ENCODE measurements around the gene ITPR2. TPM values are rescaled to one million over a fixed set of nuclear protein-coding genes. Genes with fewer than 3 reads are reported as not detected.
A peak's percentile ranks its signal among the peaks of the same experiment; 100 is the strongest.
"Not testable (repeated sequence)": the region's sequence is repeated elsewhere in the genome, so short reads cannot be mapped to it uniquely, and the experiment has no call there.

Gene ITPR2
- total RNA-seq, 2 donors from 2014 or later, result 44.3 to 55.5 TPM

DNA sequence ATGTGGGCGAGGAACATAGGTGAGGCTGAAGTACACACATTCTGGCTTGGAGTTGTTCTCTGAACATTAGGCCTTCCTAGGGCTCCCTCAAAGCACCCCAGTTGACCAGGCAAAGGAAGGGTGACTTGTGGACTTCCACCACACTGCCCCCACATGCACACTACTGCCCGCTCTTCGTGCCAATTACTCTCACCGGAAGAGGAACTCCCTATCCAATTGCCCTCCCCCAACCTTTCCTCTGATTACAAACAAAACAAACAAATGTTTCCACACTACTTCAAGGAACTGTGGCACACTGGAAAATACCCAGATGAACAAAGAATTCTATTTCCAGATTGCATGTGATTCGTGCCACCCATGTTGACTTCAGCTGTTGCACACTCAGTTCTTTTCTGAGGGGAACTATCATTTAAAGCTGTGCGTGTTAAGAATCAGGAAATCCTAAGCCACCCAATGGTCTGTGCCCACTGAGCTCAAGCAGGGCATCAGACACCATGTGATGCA is 498.3 kb downstream of the ITPR2 start:
- Mint-ChIP-seq H3K27ac (no peak overlapping the region), H3K27me3 (ENCODE audit: low read depth) (no peaks in the 10 kb centered on the region), H3K4me3 (no peak overlapping the region), H3K4me1 (ENCODE audit: low read depth) (no peaks in the 10 kb centered on the region), H3K9me3 (peaks cover 4 to 7% of the 10 kb centered on the region in 2 donors), H3K36me3 (ENCODE audit: insufficient read depth in 2 of 2) (peaks cover 4 to 8% of the 10 kb centered on the region in 2 donors)
- ATAC-seq (replicated peaks in 1 of 2), result no peak
- DNase-seq, result no peak

DNA sequence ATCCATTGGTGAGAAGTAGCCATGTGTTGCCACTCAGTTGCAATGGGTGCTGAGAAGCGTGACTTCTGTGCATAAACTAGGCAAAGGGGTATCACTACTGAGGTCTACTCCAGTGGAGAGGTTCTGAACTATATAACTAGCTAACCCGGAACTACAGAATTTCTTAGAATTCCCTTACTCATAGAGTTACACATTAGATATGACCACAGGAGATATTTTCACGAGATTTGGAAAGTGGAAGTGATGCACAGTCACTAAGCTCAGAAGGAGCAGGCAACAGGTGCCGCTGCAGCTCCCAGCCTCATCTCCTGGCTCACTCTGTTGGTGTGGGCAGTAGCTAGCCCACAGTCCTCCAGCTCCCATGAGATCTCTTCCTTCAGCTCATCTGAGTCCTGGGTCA is 501.0 kb downstream of the ITPR2 start:
- Mint-ChIP-seq H3K36me3 (ENCODE audit: insufficient read depth in 2 of 2) (peaks cover 2% of the 10 kb centered on the region in 2 donors), H3K27me3 (ENCODE audit: low read depth) (peaks cover 17% of the 10 kb centered on the region), H3K4me1 (ENCODE audit: low read depth) (no peaks in the 10 kb centered on the region), H3K9me3 (peaks cover 4 to 9% of the 10 kb centered on the region in 2 donors), H3K27ac (no peak overlapping the region), H3K4me3 (no peak overlapping the region)
- ATAC-seq (replicated peaks in 1 of 2), result no peak
- DNase-seq, result no peak

DNA sequence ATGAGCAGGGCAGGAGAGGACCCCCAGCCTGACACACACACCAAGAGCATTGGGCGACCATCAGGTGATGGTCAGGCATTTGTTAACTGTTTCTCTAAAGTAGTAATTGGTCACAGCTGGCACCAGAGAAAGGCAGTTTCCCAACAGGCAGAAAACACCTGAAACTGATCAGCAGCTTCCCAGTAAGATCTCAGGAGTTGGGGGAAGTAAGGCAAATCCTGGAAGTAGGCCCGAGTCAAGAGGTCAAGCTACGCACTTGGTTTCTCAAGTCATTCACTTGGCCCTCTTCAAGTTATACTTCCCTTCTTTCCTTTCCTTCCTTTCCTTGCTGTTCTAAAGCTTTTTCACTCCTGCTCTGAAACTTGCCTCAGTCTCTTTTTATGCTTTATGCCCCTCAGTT is 501.9 kb downstream of the ITPR2 start:
- no peak for ATAC-seq (replicated peaks in 1 of 2)
- no peak for DNase-seq
- Mint-ChIP-seq H3K4me3 (no peak overlapping the region), H3K27ac (no peak overlapping the region), H3K36me3 (ENCODE audit: insufficient read depth in 2 of 2) (peaks cover 2% of the 10 kb centered on the region in 2 donors), H3K4me1 (ENCODE audit: low read depth) (no peaks in the 10 kb centered on the region), H3K27me3 (ENCODE audit: low read depth) (peaks cover 21% of the 10 kb centered on the region), H3K9me3 (peaks cover 4 to 9% of the 10 kb centered on the region in 2 donors)

DNA sequence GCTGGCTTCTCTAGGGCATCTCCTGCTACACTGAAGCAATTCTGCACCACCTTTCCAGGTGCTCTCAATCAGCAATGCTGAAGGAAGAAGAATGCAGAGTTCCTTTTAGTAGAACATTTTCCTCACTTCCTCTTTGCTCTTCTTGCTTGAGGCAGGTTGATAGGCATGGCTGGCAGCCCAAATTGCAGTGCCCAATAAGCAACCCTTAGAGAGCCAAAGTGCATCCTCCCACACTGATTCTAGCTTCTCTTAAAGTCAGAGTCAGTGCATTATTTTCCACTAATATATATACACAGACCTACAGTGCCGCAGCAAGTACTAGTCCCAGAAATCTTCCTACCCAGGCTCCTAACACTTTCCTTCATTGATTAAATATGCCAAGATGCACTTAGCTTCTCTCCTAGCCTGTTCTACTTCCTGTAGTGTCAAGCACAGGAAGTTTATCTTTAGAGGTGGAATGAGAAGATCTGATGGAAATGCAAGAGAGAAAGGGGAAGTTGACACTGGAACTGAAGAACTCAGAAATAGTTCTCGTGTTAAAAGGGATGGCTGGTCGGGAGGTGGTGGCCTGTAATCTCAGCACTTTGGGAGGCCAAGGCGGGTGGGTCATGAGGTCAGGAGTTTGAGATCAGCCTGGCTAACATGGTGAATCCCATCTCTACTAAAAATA is 504.9 kb downstream of the ITPR2 start:
- Mint-ChIP-seq H3K4me1 (ENCODE audit: low read depth) (no peaks in the 10 kb centered on the region), H3K4me3 (no peak overlapping the region), H3K9me3 (peaks cover 2 to 5% of the 10 kb centered on the region in 2 donors), H3K27ac (no peak overlapping the region), H3K36me3 (ENCODE audit: insufficient read depth in 2 of 2) (peaks cover 0 to 2% of the 10 kb centered on the region in 2 donors), H3K27me3 (ENCODE audit: low read depth) (peaks cover 26% of the 10 kb centered on the region)
- DNase-seq (no peak), ATAC-seq (replicated peaks in 1 of 2) (no peak)

DNA sequence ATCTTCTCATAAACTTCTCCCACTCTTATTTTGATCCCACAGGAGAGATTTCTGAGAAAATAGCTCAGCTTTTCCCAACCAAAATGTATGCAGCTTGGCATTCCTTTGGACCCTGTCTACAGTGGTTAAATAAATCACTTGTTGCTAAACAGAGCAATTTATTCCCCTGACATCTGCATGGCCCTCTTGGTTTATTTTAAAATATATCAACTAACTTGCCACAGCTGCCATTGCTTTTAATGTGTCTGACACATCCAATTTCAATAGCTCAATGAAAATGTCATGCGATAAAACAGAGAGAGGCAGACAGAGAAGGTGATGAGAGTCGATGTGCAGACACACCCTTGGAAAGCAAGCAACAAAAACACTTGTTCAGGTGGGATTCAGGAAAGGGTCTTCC is 509.3 kb downstream of the ITPR2 start:
- peaks cover 3% of the 10 kb centered on the region for H3K4me1 Mint-ChIP-seq (ENCODE audit: low read depth)
- ATAC-seq (replicated peaks in 1 of 2), result no peak
- no peak for DNase-seq
- peaks cover 2 to 7% of the 10 kb centered on the region in 2 donors for H3K9me3 Mint-ChIP-seq
- peaks cover 38% of the 10 kb centered on the region for H3K27me3 Mint-ChIP-seq (ENCODE audit: low read depth)
- H3K27ac Mint-ChIP-seq, result no peak overlapping the region
- H3K36me3 Mint-ChIP-seq (ENCODE audit: insufficient read depth in 2 of 2), result peaks cover 0 to 1% of the 10 kb centered on the region in 2 donors
- no peak overlapping the region for H3K4me3 Mint-ChIP-seq

DNA sequence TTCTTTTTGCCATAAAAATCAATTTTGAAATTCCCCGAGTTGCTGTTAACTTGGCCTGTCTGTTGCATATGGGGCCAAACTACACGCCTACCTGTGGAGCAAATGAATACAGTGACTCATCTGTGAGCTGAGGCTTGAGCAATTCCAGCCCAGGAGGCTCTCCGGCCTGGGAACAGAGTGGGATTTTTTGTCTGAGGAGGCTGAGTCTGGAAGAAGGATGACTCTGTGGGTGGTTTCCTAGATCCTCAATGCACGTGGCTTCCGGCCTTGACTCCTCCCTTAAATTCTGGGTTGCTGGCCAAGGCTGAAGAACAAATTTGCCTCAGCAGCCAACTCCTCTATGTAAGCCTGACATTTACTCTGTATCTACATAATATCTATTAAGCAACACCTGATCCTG is 513.5 kb downstream of the ITPR2 start:
- no peak for ATAC-seq (replicated peaks in 1 of 2)
- DNase-seq, result no peak
- Mint-ChIP-seq H3K27ac (no peak overlapping the region), H3K27me3 (ENCODE audit: low read depth) (peaks cover 34% of the 10 kb centered on the region), H3K36me3 (ENCODE audit: insufficient read depth in 2 of 2) (peaks cover 1 to 8% of the 10 kb centered on the region in 2 donors), H3K4me3 (no peak overlapping the region), H3K9me3 (peaks cover 10% of the 10 kb centered on the region in 2 donors), H3K4me1 (ENCODE audit: low read depth) (peaks cover 14% of the 10 kb centered on the region)

DNA sequence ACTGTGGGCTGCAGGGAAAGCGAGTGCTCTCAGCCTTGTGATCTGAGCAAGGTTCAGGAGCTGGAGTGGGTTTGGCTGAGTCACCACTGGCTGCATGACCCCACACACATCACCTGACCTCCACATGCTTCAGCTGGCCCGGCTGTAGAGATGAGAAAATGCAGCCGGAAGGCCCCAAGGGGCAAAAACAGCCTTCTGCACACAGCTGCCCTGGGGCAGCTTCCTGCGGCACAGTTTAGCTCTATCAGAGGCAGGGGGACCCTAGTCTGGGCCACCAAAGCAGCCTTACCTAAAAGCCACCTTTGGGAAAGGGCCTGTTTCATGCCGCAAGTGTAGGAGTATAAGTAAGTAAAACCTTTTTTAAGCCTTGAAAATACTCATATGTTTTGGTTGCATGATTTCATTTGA is 514.3 kb downstream of the ITPR2 start:
- peak; percentile 62 to 65 for ATAC-seq (replicated peaks in 1 of 2)

DNA sequence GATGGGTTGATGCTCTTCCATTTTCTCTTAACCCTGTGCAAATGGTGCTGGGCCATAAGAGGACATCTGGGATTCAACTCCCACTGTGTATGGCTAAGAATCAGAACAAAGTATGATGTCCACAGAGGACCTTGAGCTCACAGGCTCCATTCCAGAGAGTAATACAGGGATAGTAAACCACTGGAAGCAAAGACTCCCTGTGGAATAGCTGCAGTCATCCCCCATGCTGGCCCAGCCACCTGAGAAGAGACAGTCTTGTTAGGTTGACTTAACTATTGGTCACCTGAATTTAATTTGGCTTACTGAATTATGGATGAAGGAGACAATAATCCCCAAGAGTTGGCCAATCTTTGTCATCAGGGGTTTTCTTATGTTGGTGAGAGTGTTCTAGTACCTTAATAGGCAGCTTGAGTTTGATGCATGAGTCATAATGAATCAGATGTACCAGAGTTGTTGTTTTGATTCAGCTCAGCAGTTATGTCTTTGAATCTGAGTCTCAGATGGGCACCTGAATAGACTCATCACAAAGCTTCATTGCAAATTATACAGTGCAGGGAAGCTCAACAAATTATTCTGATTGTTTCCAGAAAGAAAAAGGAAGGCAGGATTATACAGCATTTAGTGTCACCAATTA is 514.9 kb downstream of the ITPR2 start:
- DNase-seq (peak; percentile 7 to 10), ATAC-seq (replicated peaks in 1 of 2) (peak; percentile 97)
- Mint-ChIP-seq H3K27me3 (ENCODE audit: low read depth) (peaks cover 48% of the 10 kb centered on the region), H3K36me3 (ENCODE audit: insufficient read depth in 2 of 2) (peaks cover 2 to 14% of the 10 kb centered on the region in 2 donors), H3K4me1 (ENCODE audit: low read depth) (peaks cover 14% of the 10 kb centered on the region), H3K9me3 (peaks cover 15 to 18% of the 10 kb centered on the region in 2 donors), H3K4me3 (peak overlapping the region; percentile 33 to 58), H3K27ac (peak overlapping the region; percentile 21)

More for the DNA sequence above, 514.3 kb downstream of the ITPR2 start:
- Mint-ChIP-seq H3K4me3 (peak overlapping the region; percentile 33 to 58), H3K9me3 (peaks cover 13% of the 10 kb centered on the region in 2 donors), H3K36me3 (ENCODE audit: insufficient read depth in 2 of 2) (peaks cover 1 to 11% of the 10 kb centered on the region in 2 donors), H3K4me1 (ENCODE audit: low read depth) (peaks cover 14% of the 10 kb centered on the region), H3K27ac (peak overlapping the region; percentile 21), H3K27me3 (ENCODE audit: low read depth) (peaks cover 43% of the 10 kb centered on the region)
- peak; percentile 5 to 37 for DNase-seq

DNA sequence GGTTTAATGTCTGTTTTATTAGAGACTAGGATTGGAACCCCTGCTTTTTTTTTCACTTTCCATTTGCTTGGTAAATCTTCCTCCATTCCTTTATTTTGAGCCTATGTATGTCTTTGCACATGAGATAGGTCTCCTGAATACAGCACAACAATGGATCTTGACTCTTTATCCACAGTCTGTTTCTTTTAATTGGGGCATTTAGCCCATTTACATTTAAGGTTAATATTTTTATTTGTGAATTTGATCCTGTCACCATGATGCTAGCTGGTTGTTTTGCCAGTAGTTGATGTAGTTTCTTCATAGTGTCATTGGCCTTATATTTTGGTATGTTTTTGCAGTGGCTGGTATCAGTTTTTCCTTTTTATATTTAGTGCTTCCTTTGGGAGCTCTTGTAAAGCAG is 518.9 kb downstream of the ITPR2 start:
- H3K27me3 Mint-ChIP-seq (ENCODE audit: low read depth), result peaks cover 36% of the 10 kb centered on the region
- peaks cover 13 to 21% of the 10 kb centered on the region in 2 donors for H3K9me3 Mint-ChIP-seq
- H3K27ac Mint-ChIP-seq; ATAC-seq (replicated peaks in 1 of 2); DNase-seq; H3K4me3 Mint-ChIP-seq: not testable (repeated sequence)
- H3K36me3 Mint-ChIP-seq (ENCODE audit: insufficient read depth in 2 of 2), result peaks cover 2 to 13% of the 10 kb centered on the region in 2 donors
- peaks cover 14% of the 10 kb centered on the region for H3K4me1 Mint-ChIP-seq (ENCODE audit: low read depth)

DNA sequence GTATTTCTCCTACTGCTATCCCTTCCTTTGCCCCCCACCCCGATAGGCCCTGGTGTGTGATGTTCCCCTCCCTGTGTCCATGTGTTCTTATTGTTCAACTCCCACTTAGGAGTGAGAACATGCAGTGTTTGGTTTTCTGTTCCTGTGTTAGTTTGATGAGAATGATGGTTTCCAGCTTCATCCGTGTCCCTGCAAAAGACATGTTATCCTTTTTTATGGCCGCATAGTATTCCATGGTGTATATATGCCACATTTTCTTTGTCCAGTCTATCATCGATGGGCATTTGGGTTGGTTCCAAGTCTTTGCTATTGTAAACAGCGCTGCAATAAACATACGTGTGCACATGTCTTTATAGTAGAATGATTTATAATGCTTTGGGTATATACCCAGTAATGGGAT is 522.5 kb downstream of the ITPR2 start:
- H3K9me3 Mint-ChIP-seq, result peaks cover 13 to 19% of the 10 kb centered on the region in 2 donors

DNA sequence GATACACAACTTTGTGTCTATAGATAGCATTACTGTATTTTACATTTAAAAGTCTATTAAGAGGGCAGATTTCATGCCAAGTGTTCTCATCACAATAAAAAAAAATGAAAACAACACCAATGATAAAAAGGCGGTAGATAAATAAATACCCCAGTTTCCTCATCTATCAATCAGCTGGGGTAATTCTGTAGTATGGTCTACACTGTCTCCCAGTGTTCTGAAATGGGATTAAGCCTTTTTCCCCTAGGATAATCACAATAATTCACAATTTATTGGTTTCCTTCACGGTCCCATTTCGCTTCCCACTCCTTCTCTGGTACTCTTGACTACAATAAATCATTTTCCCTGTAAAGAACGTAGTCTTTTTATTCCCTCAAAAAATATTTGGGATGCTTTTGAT is 523.4 kb downstream of the ITPR2 start:
- H3K36me3 Mint-ChIP-seq (ENCODE audit: insufficient read depth in 2 of 2), result peaks cover 1 to 7% of the 10 kb centered on the region in 2 donors
- DNase-seq, result no peak
- H3K4me3 Mint-ChIP-seq, result no peak overlapping the region
- ATAC-seq (replicated peaks in 1 of 2), result no peak
- H3K9me3 Mint-ChIP-seq, result peaks cover 10 to 14% of the 10 kb centered on the region in 2 donors
- peaks cover 21% of the 10 kb centered on the region for H3K27me3 Mint-ChIP-seq (ENCODE audit: low read depth)
- H3K4me1 Mint-ChIP-seq (ENCODE audit: low read depth), result no peaks in the 10 kb centered on the region
- H3K27ac Mint-ChIP-seq, result no peak overlapping the region

More for the DNA sequence above, 522.5 kb downstream of the ITPR2 start:
- not testable (repeated sequence) for H3K4me3 Mint-ChIP-seq; H3K27ac Mint-ChIP-seq; H3K4me1 Mint-ChIP-seq (ENCODE audit: low read depth); ATAC-seq (replicated peaks in 1 of 2); DNase-seq
- H3K27me3 Mint-ChIP-seq (ENCODE audit: low read depth), result peaks cover 28% of the 10 kb centered on the region
- H3K36me3 Mint-ChIP-seq (ENCODE audit: insufficient read depth in 2 of 2), result peaks cover 2 to 10% of the 10 kb centered on the region in 2 donors

DNA sequence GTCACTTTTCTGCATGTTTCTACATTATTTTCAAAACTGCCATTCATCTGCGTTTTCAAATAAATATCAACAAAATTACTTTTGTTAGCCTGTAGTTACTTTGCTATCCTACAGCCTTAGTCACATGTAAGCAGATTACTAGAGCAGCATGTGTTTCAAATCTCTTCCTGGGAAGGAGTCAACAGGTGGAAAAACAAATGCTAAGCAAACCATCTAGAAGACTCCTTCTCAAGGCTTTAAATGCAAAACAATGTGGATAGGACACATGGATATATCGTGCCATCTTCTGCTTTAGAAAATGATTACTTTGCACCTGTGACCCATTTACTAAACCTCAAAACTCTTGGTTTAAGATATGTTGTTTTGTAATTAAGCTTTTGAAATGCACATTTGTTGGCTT is 528.7 kb downstream of the ITPR2 start:
- Mint-ChIP-seq H3K36me3 (ENCODE audit: insufficient read depth in 2 of 2) (no peaks in the 10 kb centered on the region), H3K27me3 (ENCODE audit: low read depth) (peaks cover 22% of the 10 kb centered on the region), H3K27ac (no peak overlapping the region), H3K4me3 (no peak overlapping the region), H3K4me1 (ENCODE audit: low read depth) (peaks cover 6% of the 10 kb centered on the region), H3K9me3 (no peaks in the 10 kb centered on the region)
- ATAC-seq (replicated peaks in 1 of 2), result no peak
- no peak for DNase-seq

DNA sequence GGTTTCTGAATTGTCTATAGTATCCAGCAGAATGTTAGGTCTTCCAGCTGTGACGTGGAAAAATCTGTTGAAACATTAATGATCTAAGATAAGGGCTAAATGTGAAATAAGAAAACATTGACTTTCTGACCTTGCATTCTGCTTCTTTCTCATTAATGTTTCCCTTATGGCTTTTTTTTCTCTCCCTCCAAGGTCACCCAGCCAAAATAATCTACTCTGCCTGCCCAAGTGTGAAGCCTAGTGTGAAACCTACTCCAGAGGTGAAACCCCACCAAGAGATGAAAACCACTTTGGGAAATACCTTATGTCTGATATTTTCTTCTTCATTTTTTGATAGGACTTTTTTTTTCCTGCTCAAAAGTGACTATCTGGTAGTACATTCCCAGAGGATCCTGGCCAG is 529.6 kb downstream of the ITPR2 start:
- ATAC-seq (replicated peaks in 1 of 2), result no peak
- Mint-ChIP-seq H3K27me3 (ENCODE audit: low read depth) (peaks cover 22% of the 10 kb centered on the region), H3K27ac (no peak overlapping the region), H3K36me3 (ENCODE audit: insufficient read depth in 2 of 2) (no peaks in the 10 kb centered on the region), H3K4me1 (ENCODE audit: low read depth) (peaks cover 14% of the 10 kb centered on the region), H3K9me3 (no peaks in the 10 kb centered on the region), H3K4me3 (no peak overlapping the region)
- no peak for DNase-seq
